Endothelial cell of umbilical vein (primary cell): Measurements from ENCODE around the gene FBXO40. TPM values are rescaled to one million over a fixed set of nuclear protein-coding genes. Genes with fewer than 3 reads are reported as not detected.

ENCODE experiments used
- BruUV-seq: library from RNA; stranded (reverse); fragments of 400-500 nt; replicated peaks from 2 replicates; lab custom pipeline; 2021; lab: Mats Ljungman, UMichigan
- CTCF ChIA-PET: fragments of 300-600, 350-600 bp; sonication (Branson Sonifier 250); formaldehyde crosslinking; loops from one replicate; lab custom pipeline; 2021; ENCODE audit warnings: antibody characterized with exemption, inconsistent platforms; lab: Charles Lee
- POLR2A ChIA-PET: fragments of 300-600, 350-600 bp; sonication (Branson Sonifier 250); formaldehyde crosslinking; loops from one replicate; lab custom pipeline; 2021; ENCODE audit warnings: antibody characterized with exemption, inconsistent platforms; lab: Charles Lee
- DNase-seq: peaks from one replicate; pipeline ENCODE4 v3.0.0-alpha.2; 2011; ENCODE audit warnings: low read depth, low spot score
- FAIRE-seq: peaks from 2 replicates; lab custom pipeline; 2011; peaks lifted over from hg19 to GRCh38; lab: Jason Lieb, UNC
- H2AFZ ChIP-seq: 2 replicates; pipeline ENCODE4 v1.6.0; 2012; ENCODE audit warnings: low read depth, low read length, control low read depth, inconsistent platforms
- H3K27ac ChIP-seq: 2 replicates; pipeline ENCODE4 v1.5.1; 2011; ENCODE audit warnings: low read depth, mild to moderate bottlenecking, control low read depth, low read length, moderate library complexity; ENCODE audit not compliant: insufficient read depth
- H3K27me3 ChIP-seq, 2 experiments: 2 replicates each; pipeline versions ENCODE4 v1.6.0 to v1.6.1; 2011; ENCODE audit warnings: low read length in 2 of 2, mixed read lengths in 1 of 2; ENCODE audit not compliant: control insufficient read depth in 2 of 2, insufficient read depth in 2 of 2
- H3K36me3 ChIP-seq, 2 experiments: 2 replicates in 1 of 2; 3 replicates in 1 of 2; pipeline ENCODE4 v1.5.1; 2011; ENCODE audit warnings: low read length in 2 of 2, mild to moderate bottlenecking in 1 of 2, moderate library complexity in 1 of 2; ENCODE audit not compliant: control insufficient read depth in 2 of 2, insufficient read depth in 2 of 2; ENCODE audit errors: extremely low read depth in 1 of 2
- H3K4me1 ChIP-seq: 3 replicates; pipeline ENCODE4 v1.5.1; 2011; ENCODE audit warnings: mild to moderate bottlenecking, low read length; ENCODE audit not compliant: control insufficient read depth, insufficient read depth; ENCODE audit errors: extremely low read depth
- H3K4me2 ChIP-seq: 2 replicates; pipeline ENCODE4 v1.6.1; 2011; ENCODE audit warnings: low read length, control low read depth, mixed read lengths; ENCODE audit not compliant: insufficient read depth
- H3K4me3 ChIP-seq, 3 experiments: fragments of 200-600 bp in 1 of 3; sonication (generic), shearing (Covaris generic) in 1 of 3; replicated peaks in 1 of 3; 2 replicates each; pipeline ENCODE4 v1.5.1; 2011 to 2016; ENCODE audit warnings: control low read depth in 3 of 3, low read length in 3 of 3, mild to moderate bottlenecking in 2 of 3, inconsistent platforms in 1 of 3, low read depth in 1 of 3, moderate library complexity in 1 of 3; ENCODE audit not compliant: insufficient read depth in 1 of 3
- H3K79me2 ChIP-seq: 2 replicates; pipeline ENCODE4 v1.6.0; 2012; ENCODE audit warnings: low read length, inconsistent platforms; ENCODE audit not compliant: control insufficient read depth, insufficient read depth
- H3K9ac ChIP-seq: replicated peaks from 2 replicates; pipeline ENCODE3; 2011; ENCODE audit warnings: low read length, control low read depth; ENCODE audit not compliant: insufficient read depth; ENCODE audit errors: extremely low read depth
- H3K9me1 ChIP-seq: replicated peaks from 3 replicates; pipeline ENCODE4 v1.6.0; 2011; ENCODE audit warnings: mild to moderate bottlenecking, low read length; ENCODE audit not compliant: control insufficient read depth, insufficient read depth; ENCODE audit errors: extremely low read depth
- H3K9me3 ChIP-seq: replicated peaks from 2 replicates; pipeline ENCODE4 v1.5.1; 2012; ENCODE audit warnings: low read length, inconsistent platforms; ENCODE audit not compliant: control insufficient read depth, insufficient read depth
- H4K20me1 ChIP-seq: replicated peaks from 2 replicates; pipeline ENCODE3; 2011; ENCODE audit warnings: mild to moderate bottlenecking, low read length; ENCODE audit not compliant: control insufficient read depth, insufficient read depth; ENCODE audit errors: extremely low read depth
- CTCF ChIP-seq, 2 donors: IDR thresholded peaks; 1 replicate in 1 of 2; 2 replicates in 1 of 2; pipeline ENCODE4 v1.5.1; 2011; ENCODE audit warnings: low read length in 2 of 2, mild to moderate bottlenecking in 2 of 2, moderate library complexity in 2 of 2, control low read depth in 1 of 2, inconsistent platforms in 1 of 2, low read depth in 1 of 2; ENCODE audit not compliant: insufficient read depth in 1 of 2; ENCODE audit errors: extremely low read depth in 1 of 2
- EZH2 ChIP-seq: IDR thresholded peaks from 2 replicates; pipeline ENCODE4 v1.6.1; 2012; ENCODE audit warnings: borderline replicate concordance, low read depth, mild to moderate bottlenecking, moderate library complexity, low read length, inconsistent platforms; ENCODE audit not compliant: severe bottlenecking
- FOS ChIP-seq: IDR thresholded peaks from 2 replicates; pipeline ENCODE4 v1.6.1; 2011; ENCODE audit warnings: mild to moderate bottlenecking, low read length, moderate library complexity, borderline replicate concordance; ENCODE audit not compliant: insufficient read depth
- GATA2 ChIP-seq: IDR thresholded peaks from 2 replicates; pipeline ENCODE4 v1.7.0; 2011; ENCODE audit warnings: low read depth, mild to moderate bottlenecking, moderate library complexity, mixed read lengths, low read length; ENCODE audit not compliant: insufficient read length, insufficient read depth
- JUN ChIP-seq: IDR thresholded peaks from 2 replicates; pipeline ENCODE4 v1.6.1; 2011; ENCODE audit warnings: borderline replicate concordance, low read depth; ENCODE audit not compliant: insufficient read length, insufficient read depth
- MAX ChIP-seq: IDR thresholded peaks from 2 replicates; pipeline ENCODE4 v1.6.1; 2011; ENCODE audit not compliant: insufficient read depth, insufficient read length
- MYC ChIP-seq: IDR thresholded peaks from one replicate; pipeline ENCODE4 v1.6.1; 2011; ENCODE audit warnings: mild to moderate bottlenecking, low read depth, low read length
- POLR2A ChIP-seq: IDR thresholded peaks from 2 replicates; pipeline ENCODE4 v1.6.1; 2012; ENCODE audit warnings: low read depth, mild to moderate bottlenecking, control low read depth, low read length
- POLR2AphosphoS5 ChIP-seq: IDR thresholded peaks from 2 replicates; pipeline ENCODE4 v1.6.1; 2012; ENCODE audit warnings: low read depth, mild to moderate bottlenecking, control low read depth, low read length, moderate library complexity; ENCODE audit not compliant: insufficient read depth
- dilution Hi-C: fragments of 300-500 bp; cut with MboI; formaldehyde crosslinking; loops from one replicate; pipeline ENCODE4 v1.15.0; 2019; ENCODE audit warnings: low sequenced_read_pairs; ENCODE audit not compliant: extremely low pct_ligation_motif_present
- intact Hi-C: fragments of 100-400 bp; cut with micrococcal nuclease; formaldehyde crosslinking; loops from one replicate; pipeline ENCODE4 v1.10.0; 2022
- polyA plus RNA-seq, 4 experiments: library from polyadenylated mRNA; depleted of rRNA in 3 of 4; stranded (reverse) in 3 of 4; unstranded in 1 of 4; fragments of >200 nt; gene quantifications; 2 replicates each; pipeline versions ENCODE4 v1.2.1 to v1.2.3, GENCODE V29; 2011 to 2012; ENCODE audit warnings: missing spikeins in 1 of 4
- total RNA-seq: library from RNA; stranded (reverse); gene quantifications from 2 replicates; pipeline ENCODE4 v1.2.3, GENCODE V29; 2021

The FBXO40 gene
- total and polyA plus RNA-seq, 2 donors (not counting 3 experiments of a cell fraction or from before 2014, with no cell fraction given), result not detected

GRCh38 chr3:121649645-121650044, 56.5 kb downstream of the FBXO40 start:
- Histone ChIP-seq H3K4me1 (peaks cover 12% of the 10 kb centered on the region), H3K9me3 (no peaks in the 10 kb centered on the region), H3K4me3 (no peak overlapping the region), H3K36me3 (peaks cover under 1 to 6% of the 10 kb centered on the region in 2 experiments), H3K4me2 (no peak overlapping the region), H2AFZ (no peak overlapping the region), H3K9ac (no peak overlapping the region), H3K27ac (no peak overlapping the region), H3K9me1 (no peaks in the 10 kb centered on the region), H3K27me3 (no peaks in the 10 kb centered on the region), H3K79me2 (no peaks in the 10 kb centered on the region), H4K20me1 (no peaks in the 10 kb centered on the region)
- POLR2A ChIA-PET, result interaction anchor here (1.0 kb wide), 1 partner anchor 11 kb away, joined by 3 read pairs; the partner anchor contains the start of gene HCLS1
- TF ChIP-seq MYC, result no peak
- TF ChIP-seq POLR2AphosphoS5, result no peak
- TF ChIP-seq JUN, result no peak
- TF ChIP-seq FOS, result peak; percentile 62
- TF ChIP-seq MAX, result no peak
- CTCF ChIA-PET, result no interaction called here
- no peak for FAIRE-seq
- no TSS peak for BruUV-seq
- intact Hi-C loops, result no loop called here
- peak; percentile 13 for DNase-seq
- dilution Hi-C loops, result no loop called here

- Histone ChIP-seq H3K36me3 (peaks cover 0 to 2% of the 10 kb centered on the region in 2 experiments), H4K20me1 (no peaks in the 10 kb centered on the region), H3K79me2 (no peaks in the 10 kb centered on the region), H3K4me3 (no peak overlapping the region), H3K9me3 (no peaks in the 10 kb centered on the region), H3K27me3 (no peaks in the 10 kb centered on the region), H3K4me1 (peaks cover 15% of the 10 kb centered on the region), H3K4me2 (no peak overlapping the region), H2AFZ (no peak overlapping the region), H3K9ac (no peak overlapping the region), H3K27ac (no peak overlapping the region), H3K9me1 (no peaks in the 10 kb centered on the region)
- TF ChIP-seq MAX, result no peak
- no peak for TF ChIP-seq EZH2
- no peak for TF ChIP-seq CTCF (IDR thresholded peaks at IDR 0.05; ENCODE audit: extremely low read depth in 1 of 2, insufficient read depth in 1 of 2, low read depth in 1 of 2, low read length in 2 of 2)
- TF ChIP-seq JUN, result no peak
- no peak for TF ChIP-seq FOS
- no peak for TF ChIP-seq MYC
- no peak for TF ChIP-seq GATA2
- no peak for TF ChIP-seq POLR2AphosphoS5
- no peak for TF ChIP-seq POLR2A
- dilution Hi-C loops, result no loop called here
- no TSS peak for BruUV-seq
- intact Hi-C loops, result no loop called here
- FAIRE-seq (no peak), DNase-seq (peak; percentile 38)
- CTCF ChIA-PET, result no interaction called here
- POLR2A ChIA-PET, result no interaction called here
Observed at GRCh38 chr3:121651684-121652083, 58.5 kb downstream of the FBXO40 start.
